Neural cell (in vitro differentiated cells): Measurements from ENCODE around the gene RPS6KA3. TPM values are rescaled to one million over a fixed set of nuclear protein-coding genes. Genes with fewer than 3 reads are reported as not detected.

Source experiments
- H2AFZ ChIP-seq: fragments of 200-600, 300-800 bp; sonication (generic), shearing (Covaris generic); 2 replicates; pipeline ENCODE4 v1.6.0; 2014; ENCODE audit warnings: low read depth, mild to moderate bottlenecking, antibody characterized with exemption, low read length, moderate library complexity
- H3F3A ChIP-seq: fragments of 200-600 bp; shearing (Covaris generic); 2 replicates; pipeline ENCODE4 v1.6.1; 2016; ENCODE audit warnings: mild to moderate bottlenecking, moderate library complexity, mixed read lengths, antibody characterized with exemption, low read length; ENCODE audit not compliant: insufficient read depth, poor library complexity, severe bottlenecking
- H3K27ac ChIP-seq: fragments of 200-600, 300-800 bp; sonication (generic), shearing (Covaris generic); 2 replicates; pipeline ENCODE4 v1.5.1; 2014; ENCODE audit warnings: mild to moderate bottlenecking, low read length, moderate library complexity
- H3K27me3 ChIP-seq: fragments of 300-800, 200-600 bp; sonication (generic), shearing (Covaris generic); 2 replicates; pipeline ENCODE4 v1.6.0; 2014; ENCODE audit warnings: mild to moderate bottlenecking, low read depth, low read length, moderate library complexity; ENCODE audit not compliant: insufficient read depth
- H3K36me3 ChIP-seq: fragments of 300-800, 200-600 bp; sonication (generic), shearing (Covaris generic); 2 replicates; pipeline ENCODE4 v1.5.1; 2014; ENCODE audit warnings: mild to moderate bottlenecking, antibody characterized with exemption, low read length, moderate library complexity; ENCODE audit not compliant: insufficient read depth
- H3K4me2 ChIP-seq: fragments of 300-800, 200-600 bp; sonication (generic), shearing (Covaris generic); 2 replicates; pipeline ENCODE4 v1.6.0; 2014; ENCODE audit warnings: mild to moderate bottlenecking, low read length
- H3K4me3 ChIP-seq: fragments of 300-800, 200-600 bp; sonication (generic), shearing (Covaris generic); 2 replicates; pipeline ENCODE4 v1.5.1; 2014; ENCODE audit warnings: mild to moderate bottlenecking, low read length, moderate library complexity
- H3K79me2 ChIP-seq: fragments of 200-600 bp; shearing (Covaris generic); replicated peaks from 2 replicates; pipeline ENCODE4 v1.6.0; 2014; ENCODE audit warnings: mild to moderate bottlenecking, low read length, moderate library complexity; ENCODE audit not compliant: insufficient read depth
- H3K9ac ChIP-seq: fragments of 300-800, 200-600 bp; sonication (generic), shearing (Covaris generic); 2 replicates; pipeline ENCODE4 v1.6.1; 2016; ENCODE audit warnings: mild to moderate bottlenecking, low read length, mixed read lengths
- H3K9me2 ChIP-seq: fragments of 200-600 bp; shearing (Covaris generic); 2 replicates; pipeline ENCODE4 v1.6.1; 2016; ENCODE audit warnings: mild to moderate bottlenecking, low read length, mixed read lengths; ENCODE audit not compliant: insufficient read depth
- H3K9me3 ChIP-seq: fragments of 200-600, 300-800 bp; sonication (generic), shearing (Covaris generic); 2 replicates; pipeline ENCODE4 v1.6.1; 2016; ENCODE audit warnings: mild to moderate bottlenecking, mixed run types, low read length, moderate library complexity, mixed read lengths
- H4K20me1 ChIP-seq: fragments of 200-600 bp; shearing (Covaris generic); 2 replicates; pipeline ENCODE4 v1.6.1; 2016; ENCODE audit warnings: mild to moderate bottlenecking, mixed run types; ENCODE audit not compliant: insufficient read depth
- EP300 ChIP-seq: fragments of 450-650 bp; conservative IDR thresholded peaks from 2 replicates; pipeline ENCODE4 v1.6.1; 2014; ENCODE audit warnings: antibody characterized with exemption, mild to moderate bottlenecking, moderate library complexity; ENCODE audit not compliant: poor library complexity, severe bottlenecking
- EZH2 ChIP-seq: fragments of 200-600, 300-800 bp; shearing (Covaris generic), sonication (generic); IDR thresholded peaks from 2 replicates; pipeline ENCODE4 v1.6.1; 2014; ENCODE audit warnings: antibody characterized with exemption, low read length, borderline replicate concordance, mild to moderate bottlenecking; ENCODE audit not compliant: insufficient read depth, poor library complexity, severe bottlenecking
- MXI1 ChIP-seq: fragments of 450-650 bp; conservative IDR thresholded peaks from 2 replicates; pipeline ENCODE4 v1.6.1; 2014; ENCODE audit warnings: antibody characterized with exemption, mild to moderate bottlenecking; ENCODE audit not compliant: poor library complexity, severe bottlenecking
- POLR2AphosphoS5 ChIP-seq: IDR thresholded peaks from 2 replicates; pipeline ENCODE4 v1.6.1; 2012
- RAD21 ChIP-seq: fragments of 450-650 bp; conservative IDR thresholded peaks from 2 replicates; pipeline ENCODE4 v1.6.1; 2014; ENCODE audit warnings: antibody characterized with exemption, mild to moderate bottlenecking, moderate library complexity
- SMC3 ChIP-seq: fragments of 450-650 bp; conservative IDR thresholded peaks from 2 replicates; pipeline ENCODE4 v1.6.1; 2014; ENCODE audit warnings: antibody characterized with exemption, mild to moderate bottlenecking, moderate library complexity; ENCODE audit not compliant: poor library complexity
- TAF1 ChIP-seq: IDR thresholded peaks from 2 replicates; pipeline ENCODE4 v1.6.1; 2012; ENCODE audit warnings: low read depth
- polyA plus RNA-seq: library from polyadenylated mRNA; depleted of rRNA; stranded (reverse); fragments of >200 nt; gene quantifications from 2 replicates; pipeline ENCODE4 v1.2.3, GENCODE V29; 2014
- TF ChIP-seq, protein P1 (sequence below): IDR thresholded peaks from 2 replicates; pipeline ENCODE4 v1.6.1; 2012; ENCODE audit warnings: borderline replicate concordance
- TF ChIP-seq, protein P2 (sequence below): fragments of 450-650 bp; IDR thresholded peaks from 2 replicates; pipeline ENCODE4 v1.5.1; 2014; ENCODE audit warnings: antibody characterized with exemption, mild to moderate bottlenecking, moderate library complexity; ENCODE audit not compliant: poor library complexity, severe bottlenecking

RPS6KA3 gene
- polyA plus RNA-seq, 1 donor from 2014 or later = 16.5 TPM

DNA sequence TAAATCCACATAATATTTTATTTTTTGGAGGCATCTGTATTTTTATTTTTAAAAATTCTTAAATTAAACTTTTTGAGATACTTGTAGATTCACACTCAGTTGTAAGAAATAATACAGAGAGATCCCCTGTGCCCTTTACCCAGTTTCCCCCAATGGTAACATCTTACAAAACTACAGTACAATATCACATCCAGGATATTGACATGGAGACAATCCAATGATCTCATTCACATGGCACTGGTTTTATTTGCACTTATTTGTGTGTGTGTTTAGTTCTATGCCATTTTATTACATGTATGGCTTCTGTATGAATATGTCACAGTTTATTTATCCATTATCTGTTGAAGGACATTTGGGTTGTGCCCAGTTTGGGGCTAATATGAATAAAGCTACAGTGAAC lies 89.6 kb downstream of the RPS6KA3 start:
- Histone ChIP-seq H3K27ac (no peak overlapping the region), H3K27me3 (no peaks in the 10 kb centered on the region), H2AFZ (no peak overlapping the region), H3K79me2 (no peaks in the 10 kb centered on the region), H4K20me1 (no peaks in the 10 kb centered on the region), H3K4me2 (no peak overlapping the region), H3K9me2 (no peaks in the 10 kb centered on the region), H3K4me3 (no peak overlapping the region), H3K36me3 (no peaks in the 10 kb centered on the region), H3F3A (no peaks in the 10 kb centered on the region), H3K9ac (no peak overlapping the region), H3K9me3 (no peaks in the 10 kb centered on the region)
- TF ChIP-seq EZH2 (no peak), SMC3 (no peak), POLR2AphosphoS5 (no peak), MXI1 (no peak), EP300 (no peak), TAF1 (no peak), RAD21 (no peak)
- TF ChIP-seq, protein P1, sequence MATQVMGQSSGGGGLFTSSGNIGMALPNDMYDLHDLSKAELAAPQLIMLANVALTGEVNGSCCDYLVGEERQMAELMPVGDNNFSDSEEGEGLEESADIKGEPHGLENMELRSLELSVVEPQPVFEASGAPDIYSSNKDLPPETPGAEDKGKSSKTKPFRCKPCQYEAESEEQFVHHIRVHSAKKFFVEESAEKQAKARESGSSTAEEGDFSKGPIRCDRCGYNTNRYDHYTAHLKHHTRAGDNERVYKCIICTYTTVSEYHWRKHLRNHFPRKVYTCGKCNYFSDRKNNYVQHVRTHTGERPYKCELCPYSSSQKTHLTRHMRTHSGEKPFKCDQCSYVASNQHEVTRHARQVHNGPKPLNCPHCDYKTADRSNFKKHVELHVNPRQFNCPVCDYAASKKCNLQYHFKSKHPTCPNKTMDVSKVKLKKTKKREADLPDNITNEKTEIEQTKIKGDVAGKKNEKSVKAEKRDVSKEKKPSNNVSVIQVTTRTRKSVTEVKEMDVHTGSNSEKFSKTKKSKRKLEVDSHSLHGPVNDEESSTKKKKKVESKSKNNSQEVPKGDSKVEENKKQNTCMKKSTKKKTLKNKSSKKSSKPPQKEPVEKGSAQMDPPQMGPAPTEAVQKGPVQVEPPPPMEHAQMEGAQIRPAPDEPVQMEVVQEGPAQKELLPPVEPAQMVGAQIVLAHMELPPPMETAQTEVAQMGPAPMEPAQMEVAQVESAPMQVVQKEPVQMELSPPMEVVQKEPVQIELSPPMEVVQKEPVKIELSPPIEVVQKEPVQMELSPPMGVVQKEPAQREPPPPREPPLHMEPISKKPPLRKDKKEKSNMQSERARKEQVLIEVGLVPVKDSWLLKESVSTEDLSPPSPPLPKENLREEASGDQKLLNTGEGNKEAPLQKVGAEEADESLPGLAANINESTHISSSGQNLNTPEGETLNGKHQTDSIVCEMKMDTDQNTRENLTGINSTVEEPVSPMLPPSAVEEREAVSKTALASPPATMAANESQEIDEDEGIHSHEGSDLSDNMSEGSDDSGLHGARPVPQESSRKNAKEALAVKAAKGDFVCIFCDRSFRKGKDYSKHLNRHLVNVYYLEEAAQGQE = no peak
- TF ChIP-seq, protein P2, sequence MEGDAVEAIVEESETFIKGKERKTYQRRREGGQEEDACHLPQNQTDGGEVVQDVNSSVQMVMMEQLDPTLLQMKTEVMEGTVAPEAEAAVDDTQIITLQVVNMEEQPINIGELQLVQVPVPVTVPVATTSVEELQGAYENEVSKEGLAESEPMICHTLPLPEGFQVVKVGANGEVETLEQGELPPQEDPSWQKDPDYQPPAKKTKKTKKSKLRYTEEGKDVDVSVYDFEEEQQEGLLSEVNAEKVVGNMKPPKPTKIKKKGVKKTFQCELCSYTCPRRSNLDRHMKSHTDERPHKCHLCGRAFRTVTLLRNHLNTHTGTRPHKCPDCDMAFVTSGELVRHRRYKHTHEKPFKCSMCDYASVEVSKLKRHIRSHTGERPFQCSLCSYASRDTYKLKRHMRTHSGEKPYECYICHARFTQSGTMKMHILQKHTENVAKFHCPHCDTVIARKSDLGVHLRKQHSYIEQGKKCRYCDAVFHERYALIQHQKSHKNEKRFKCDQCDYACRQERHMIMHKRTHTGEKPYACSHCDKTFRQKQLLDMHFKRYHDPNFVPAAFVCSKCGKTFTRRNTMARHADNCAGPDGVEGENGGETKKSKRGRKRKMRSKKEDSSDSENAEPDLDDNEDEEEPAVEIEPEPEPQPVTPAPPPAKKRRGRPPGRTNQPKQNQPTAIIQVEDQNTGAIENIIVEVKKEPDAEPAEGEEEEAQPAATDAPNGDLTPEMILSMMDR = no peak

DNA sequence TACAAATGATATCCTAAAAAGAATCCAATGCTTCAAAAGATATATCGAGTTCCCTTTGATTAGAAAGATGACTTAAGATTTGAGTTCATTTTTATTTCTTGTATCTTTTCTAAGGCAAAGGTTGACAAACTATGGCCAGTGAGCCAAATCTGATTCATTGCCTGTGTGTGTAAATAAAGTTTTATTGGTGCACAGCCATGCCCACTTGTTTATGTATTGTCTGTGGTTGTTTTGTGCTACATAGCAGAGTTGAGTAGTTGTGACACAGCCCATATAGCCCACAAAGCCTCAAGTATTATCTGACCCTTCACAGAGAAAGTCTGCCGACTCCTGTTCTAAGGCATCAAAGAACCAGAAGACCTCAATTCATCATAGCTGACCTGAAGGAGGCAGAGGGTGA lies 92.9 kb downstream of the RPS6KA3 start:
- no peaks in the 10 kb centered on the region for H3K36me3 ChIP-seq

DNA sequence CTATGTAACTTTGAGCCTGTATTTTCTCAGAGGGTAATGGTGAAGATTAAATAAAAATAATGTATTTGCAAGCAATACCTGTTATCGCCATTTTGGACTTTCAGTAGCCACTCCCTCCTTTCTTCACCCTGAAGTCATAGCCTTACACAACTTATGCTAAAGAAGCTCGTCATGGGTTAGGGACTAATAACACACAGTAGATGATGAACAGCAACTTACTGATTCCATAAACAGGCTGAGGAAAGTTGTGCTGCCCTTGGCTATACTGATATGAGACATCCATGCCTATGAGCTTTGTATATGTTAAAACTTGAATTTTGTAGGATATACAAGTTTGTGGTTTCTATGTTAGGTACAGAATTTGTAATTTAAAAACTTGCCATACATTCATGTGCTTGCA lies 93.4 kb downstream of the RPS6KA3 start:
- H3K9ac ChIP-seq = no peak overlapping the region
- H3K27ac ChIP-seq = no peak overlapping the region
- no peak overlapping the region for H3K4me3 ChIP-seq
- no peaks in the 10 kb centered on the region for H3K27me3 ChIP-seq
- no peak overlapping the region for H2AFZ ChIP-seq
- H3K9me2 ChIP-seq = no peaks in the 10 kb centered on the region
- no peaks in the 10 kb centered on the region for H3K36me3 ChIP-seq
- H3F3A ChIP-seq = no peaks in the 10 kb centered on the region
- H3K79me2 ChIP-seq = no peaks in the 10 kb centered on the region
- TF ChIP-seq EP300 = no peak
- TF ChIP-seq RAD21 = no peak
- TF ChIP-seq MXI1 = no peak
- H4K20me1 ChIP-seq = no peaks in the 10 kb centered on the region
- no peak overlapping the region for H3K4me2 ChIP-seq
- H3K9me3 ChIP-seq = no peaks in the 10 kb centered on the region

More for the DNA sequence above, 92.9 kb downstream of the RPS6KA3 start:
- Histone ChIP-seq H3K9ac (no peak overlapping the region), H3K4me3 (no peak overlapping the region), H3K9me2 (no peaks in the 10 kb centered on the region), H3K27ac (no peak overlapping the region), H4K20me1 (no peaks in the 10 kb centered on the region), H3F3A (no peaks in the 10 kb centered on the region), H3K27me3 (no peaks in the 10 kb centered on the region), H3K9me3 (no peaks in the 10 kb centered on the region), H3K79me2 (no peaks in the 10 kb centered on the region), H3K4me2 (no peak overlapping the region), H2AFZ (no peak overlapping the region)
- TF ChIP-seq EZH2 (no peak), TAF1 (no peak)
